A549 treated with Hydrocortisone at 1 μM for 4 hours (cell line): ENCODE data around the gene KCNIP2. TPM values are rescaled to one million over a fixed set of nuclear protein-coding genes. Genes with fewer than 3 reads are reported as not detected.

Source experiments
- total RNA-seq: library from RNA; stranded (reverse); fragments of 200-300 nt; extraction: Qiagen RNA extraction; gene quantifications from 5 replicates; pipeline ENCODE4 v1.2.3, GENCODE V29; 2022

Gene KCNIP2
- total RNA-seq = 0.49 to 0.98 TPM (median 0.75 TPM) in 5 replicates

GRCh38 chr10:101843032-101844021, at the start of gene KCNIP2:
Gene KCNIP2 (minus strand): TSS chr10:101843800. CDS start chr10:101843568, 232 bp downstream.

DNA sequence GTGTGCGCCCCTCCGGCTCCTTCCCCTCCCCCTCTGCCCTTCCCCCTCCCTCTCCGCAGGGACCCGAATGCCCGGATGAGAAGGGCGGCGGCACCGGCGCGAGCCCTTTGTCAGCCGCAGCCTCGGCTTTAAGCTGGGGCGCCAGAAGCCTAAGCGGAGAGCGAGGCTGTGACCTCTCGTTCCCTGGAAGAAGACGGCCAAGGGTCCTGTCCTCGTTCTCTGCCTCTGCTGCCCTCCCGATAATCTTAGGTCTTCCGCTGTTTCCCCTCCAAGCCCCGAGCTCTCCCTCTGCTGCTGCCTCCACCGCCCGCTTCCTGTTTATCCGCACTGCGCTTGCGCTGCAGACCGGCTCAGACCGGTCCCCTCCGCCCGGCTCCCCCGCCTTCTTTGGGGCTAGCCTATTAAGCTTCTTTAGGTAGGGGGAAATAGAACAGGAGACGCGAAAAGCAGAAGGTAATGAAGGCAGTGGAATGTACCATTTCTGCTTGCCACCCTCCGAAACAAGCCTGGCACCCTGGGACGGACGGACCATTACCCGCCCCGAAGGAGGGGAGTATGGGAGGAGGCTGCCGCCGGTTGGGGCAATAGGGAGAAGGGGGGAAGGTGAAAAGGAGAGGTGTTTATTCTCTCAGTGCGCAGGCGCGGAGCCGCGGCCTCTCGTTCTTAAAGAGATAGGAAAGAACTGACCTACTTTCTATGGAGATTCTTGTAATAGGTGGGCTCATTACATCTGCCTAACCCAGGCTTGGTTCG, 25.3 kb downstream of the KCNIP2 start, which contains the start of gene OGA:
Gene OGA, minus strand, starts transcription at position 326 of the 753 bp plus-strand sequence. CDS start 422 bp downstream, outside the sequence.

GRCh38 chr10:101782811-101783735, 60.5 kb downstream of the KCNIP2 start, which contains the start of gene NPM3:
Gene NPM3 (minus strand): TSS chr10:101783446. CDS start chr10:101783390, 56 bp downstream.

Other genes starting within 250 kb of the KCNIP2 start
- gene FBXW4, start 148.6 kb downstream of the KCNIP2 start, total RNA-seq = 21.2 to 29.9 TPM (median 21.7 TPM) in 5 replicates
- not detected in 5 replicates for gene FGF8, start 67.7 kb downstream of the KCNIP2 start, total RNA-seq
- gene NPM3, start 60.4 kb downstream of the KCNIP2 start, total RNA-seq = 104 to 130 TPM (median 119 TPM) in 5 replicates
- 56.7 to 90.1 TPM (median 65.9 TPM) in 5 replicates for gene OGA, start 25.4 kb downstream of the KCNIP2 start, total RNA-seq
- gene ARMH3, start 212.4 kb upstream of the KCNIP2 start, total RNA-seq = 11.3 to 12.3 TPM (median 11.4 TPM) in 5 replicates
- gene HPS6, start 221.5 kb upstream of the KCNIP2 start, total RNA-seq = 30.0 to 38.3 TPM (median 34.3 TPM) in 5 replicates